ENCODE results near the gene SPEM2. TPM values are rescaled to one million over a fixed set of nuclear protein-coding genes. Genes with fewer than 3 reads are reported as not detected.

Gene SPEM2
- total and polyA plus RNA-seq, 2 of the 8 experiments (the other 6 are each of a cell fraction or from before 2014, with no cell fraction given): 0.03 TPM; not detected in 1

GRCh38 chr17:7389924-7390910, 35.2 kb upstream of the SPEM2 start:
- DNase-seq (ENCODE audit: low read depth in 1 of 2, low spot score in 2 of 2): no peak
- TF ChIP-seq RXRA (IDR thresholded peaks at IDR 0.05; ENCODE audit: insufficient read depth, low read depth, low read length): no peak
- TF ChIP-seq HDAC6 (IDR thresholded peaks at IDR 0.05; ENCODE audit: low read depth, low read length): no peak
- TF ChIP-seq TAF7 (optimal IDR thresholded peaks at IDR 0.05; ENCODE audit: borderline replicate concordance, low read depth, low read length): no peak
- TF ChIP-seq CTCF (IDR thresholded peaks at IDR 0.05; ENCODE audit: control extremely low read depth in 1 of 3, insufficient read depth in 1 of 3, low read depth in 1 of 3, low read length in 3 of 3): no peak
- TF ChIP-seq NANOG (IDR thresholded peaks at IDR 0.05; ENCODE audit: insufficient read depth, low read depth, low read length, poor library complexity, severe bottlenecking): no peak
- TF ChIP-seq GTF2F1 (IDR thresholded peaks at IDR 0.05; ENCODE audit: borderline replicate concordance, low read depth, low read length): no peak
- no peak for TF ChIP-seq MAFK (IDR thresholded peaks at IDR 0.05; ENCODE audit: low read depth, low read length)
- no peak for TF ChIP-seq SP1 (IDR thresholded peaks at IDR 0.05; ENCODE audit: low read depth, low read length)

More at GRCh38 chr17:7389924-7390910, 35.2 kb upstream of the SPEM2 start:
- Histone ChIP-seq H3K4me2 (ENCODE audit: insufficient read depth in 1 of 2, low read depth in 2 of 2, low read length in 2 of 2) (no peak overlapping the region), H3K79me1 (ENCODE audit: low read depth, low read length) (no peaks in the 10 kb centered on the region; the same call in 1 of the 2 replicates), H4K91ac (replicated peaks; ENCODE audit: insufficient read length, low read length) (no peak overlapping the region), H3K56ac (replicated peaks; ENCODE audit: insufficient read length, low read depth, low read length) (no peak overlapping the region), H3K4me1 (replicated peaks in 1 of 4; ENCODE audit: control insufficient read depth in 3 of 4, insufficient read depth in 4 of 4, low read length in 3 of 4) (peaks cover 0 to 9% (median 3%) of the 10 kb centered on the region in 4 experiments; a peak in 6 of 7 replicates), H3K4me3 (ENCODE audit: extremely low read depth in 1 of 4, insufficient read depth in 2 of 4, low read depth in 3 of 4, low read length in 4 of 4) (no peak overlapping the region), H3K23me2 (ENCODE audit: low read depth, low read length) (peaks cover 14% of the 10 kb centered on the region; the same call in 1 of the 2 replicates), H3K14ac (ENCODE audit: insufficient read length) (no peak overlapping the region), H4K8ac (ENCODE audit: extremely low read depth, insufficient read depth, low read length) (no peak overlapping the region; the same call in 1 of the 2 replicates), H3K79me2 (ENCODE audit: control insufficient read depth in 1 of 2, insufficient read depth in 2 of 2, low read length in 2 of 2) (no peaks in the 10 kb centered on the region), H2BK120ac (replicated peaks; ENCODE audit: low read depth, low read length) (no peak overlapping the region), H4K20me1 (replicated peaks in 1 of 2; ENCODE audit: control insufficient read depth in 1 of 2, insufficient read depth in 2 of 2, low read length in 2 of 2) (peaks cover 2 to 10% of the 10 kb centered on the region in 2 experiments), H3K27me3 (replicated peaks in 1 of 4; ENCODE audit: control insufficient read depth in 3 of 4, extremely low read depth in 1 of 4, insufficient read depth in 3 of 4, low read length in 3 of 4) (no peaks in the 10 kb centered on the region), H2AK5ac (ENCODE audit: low read depth, low read length) (no peak overlapping the region), H2AFZ (ENCODE audit: low read length) (no peak overlapping the region), H3K23ac (ENCODE audit: insufficient read length) (no peak overlapping the region), H2BK15ac (ENCODE audit: low read length) (no peak overlapping the region), H4K5ac (ENCODE audit: insufficient read length, low read depth, low read length) (no peak overlapping the region), H3K18ac (ENCODE audit: extremely low read depth, low read length) (no peak overlapping the region), H2BK5ac (ENCODE audit: low read depth, low read length) (no peak overlapping the region), H2BK12ac (ENCODE audit: low read depth, low read length) (no peak overlapping the region), H3K9me3 (ENCODE audit: insufficient read depth in 2 of 2, low read depth in 1 of 2, low read length in 1 of 2) (no peaks in the 10 kb centered on the region), H2BK20ac (ENCODE audit: low read length) (no peak overlapping the region), H3K27ac (ENCODE audit: low read depth, low read length) (no peak overlapping the region), H3K36me3 (ENCODE audit: control insufficient read depth in 2 of 4, insufficient read depth in 4 of 4, low read length in 3 of 4) (peaks cover 0 to 30% (median 10%) of the 10 kb centered on the region in 4 experiments; a peak in 5 of 8 replicates), H3K4ac (replicated peaks; ENCODE audit: insufficient read length, low read depth, low read length) (no peak overlapping the region), H3K9ac (replicated peaks in 1 of 4; ENCODE audit: extremely low read depth in 1 of 4, low read depth in 3 of 4, low read length in 3 of 4) (no peak overlapping the region)
- FAIRE-seq: no peak
- CTCF ChIA-PET (ENCODE audit: partially characterized antibody): interaction anchor here (1.1 to 2.8 kb wide), 4 partner anchors 31 to 223 kb away, joined by 3 to 8 read pairs (median 4); partner anchors contain the start of gene SENP3
- 86% methylated on average over 19 of the region's 19 CpGs; no CpG with 5 or more reads in 1 of the 2 experiments for WGBS, 2 experiments (ENCODE audit: extremely low coverage in 1 of 2, insufficient coverage in 1 of 2, insufficient read length in 1 of 2, insufficient replicate concordance in 2 of 2, low coverage in 1 of 2, low lambda C conversion rate in 2 of 2, missing lambda C conversion rate in 1 of 2)
- POLR2A ChIA-PET (ENCODE audit: partially characterized antibody): interaction anchor here (1.3 to 1.9 kb wide), 3 partner anchors 8 to 94 kb away, joined by 4 to 8 read pairs (median 4); partner anchors contain the start of gene POLR2A

Data from H1 (cell line).